Activated naive CD4-positive, alpha-beta T cell treated with anti-CD3 and anti-CD28 coated beads, Interleukin-2, amount 50 U/mL, for 72 hours (primary cell): ENCODE measurements around the gene KRT8. TPM values are rescaled to one million over a fixed set of nuclear protein-coding genes. Genes with fewer than 3 reads are reported as not detected.
"Not testable (repeated sequence)": the region's sequence is repeated elsewhere in the genome, so short reads cannot be mapped to it uniquely, and the experiment has no call there.

Experiments
- ATAC-seq, 2 donors: fragments of 150-1000 bp; cut with Tn5 transposase; 2 replicates each; pipeline ENCODE4 v1.10.0; 2021; ENCODE audit warnings: mild to moderate bottlenecking in 2 of 2, moderate library complexity in 2 of 2
- DNase-seq, 2 donors: peaks; one replicate each; pipeline ENCODE4 v3.0.0; 2021 to 2022; ENCODE audit warnings: low spot score in 2 of 2
- H3K27ac Mint-ChIP-seq, 2 donors: one replicate each; pipeline ENCODE4 v1.8.0; 2022; ENCODE audit warnings: mild to moderate bottlenecking in 2 of 2, mixed read lengths in 2 of 2
- H3K36me3 Mint-ChIP-seq, 2 donors: one replicate each; pipeline ENCODE4 v1.8.0; 2022; ENCODE audit warnings: mixed read lengths in 2 of 2
- H3K9me3 Mint-ChIP-seq, 2 donors: one replicate each; pipeline ENCODE4 v1.8.0; 2022; ENCODE audit warnings: mixed read lengths in 2 of 2
- total RNA-seq, 2 donors: library from RNA; stranded (reverse); gene quantifications; one replicate each; pipeline ENCODE4 v1.2.3, GENCODE V29; 2022

Gene KRT8
- total RNA-seq, 2 donors from 2014 or later: 0.34 to 0.66 TPM

GRCh38 chr12:52895726-52896189 lies 9.1 kb downstream of the KRT8 start:
- H3K36me3 Mint-ChIP-seq: no peaks in the 10 kb centered on the region
- ATAC-seq (no peak), DNase-seq (no peak)
- H3K9me3 Mint-ChIP-seq: no peaks in the 10 kb centered on the region
- H3K27ac Mint-ChIP-seq: no peak overlapping the region

DNA sequence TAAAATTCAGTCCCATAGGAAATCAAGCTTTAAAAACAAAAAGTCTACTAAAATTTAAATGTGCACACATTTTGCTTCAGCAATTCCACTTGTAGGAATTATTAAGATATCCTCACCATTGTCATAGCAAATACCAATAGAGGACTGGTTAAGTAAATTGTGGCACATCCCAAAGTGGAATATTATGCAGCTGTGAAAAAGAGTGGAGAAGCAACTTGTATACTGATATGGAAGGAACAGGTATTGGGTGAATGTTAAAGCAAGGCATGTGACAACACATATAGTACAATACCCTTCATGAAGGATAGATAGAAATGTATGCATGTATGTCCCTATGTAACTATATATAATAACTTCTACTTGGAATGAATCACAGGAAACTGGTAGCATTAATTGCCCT lies 11.9 kb downstream of the KRT8 start:
- Mint-ChIP-seq H3K9me3 (no peaks in the 10 kb centered on the region), H3K36me3 (no peaks in the 10 kb centered on the region), H3K27ac (no peak overlapping the region)
- ATAC-seq (no peak), DNase-seq (no peak)

DNA sequence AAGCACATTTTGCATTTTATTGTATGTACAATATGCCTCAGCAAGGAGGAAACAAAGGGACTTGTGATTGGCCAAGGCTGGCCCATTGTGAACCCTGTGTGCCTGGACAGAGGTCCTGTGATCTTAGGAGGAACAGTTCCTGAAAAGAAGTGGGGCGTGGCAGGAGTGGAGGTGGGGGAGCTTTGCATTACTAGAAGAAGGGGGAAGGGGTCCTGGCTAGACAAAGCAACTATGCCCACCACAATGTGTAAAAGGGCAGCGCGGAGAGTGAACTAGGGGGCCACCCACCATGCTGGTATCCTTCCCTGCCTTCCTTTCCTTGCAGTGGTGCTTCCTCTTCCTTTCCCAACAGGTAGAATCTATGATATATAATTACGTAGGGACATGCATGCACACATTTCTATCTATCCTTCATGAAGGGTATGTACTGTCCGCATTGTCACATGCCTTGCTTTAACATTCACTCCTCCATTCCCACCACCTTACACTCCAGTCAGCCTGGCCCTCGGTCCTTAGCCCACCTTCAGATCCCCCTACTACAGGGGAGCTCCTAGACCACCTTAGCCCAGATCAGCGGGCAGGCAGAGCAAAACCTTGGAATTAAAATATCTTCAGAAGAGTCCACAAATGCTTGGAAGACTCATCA lies 12.5 kb downstream of the KRT8 start:
- Mint-ChIP-seq H3K9me3 (no peaks in the 10 kb centered on the region), H3K36me3 (no peaks in the 10 kb centered on the region), H3K27ac (no peak overlapping the region)
- no peak for ATAC-seq
- DNase-seq: no peak

- ATAC-seq: no peak
- H3K36me3 Mint-ChIP-seq: no peaks in the 10 kb centered on the region
- H3K27ac Mint-ChIP-seq: no peak overlapping the region
- no peak for DNase-seq
- H3K9me3 Mint-ChIP-seq: no peaks in the 10 kb centered on the region
Observed at GRCh38 chr12:52891044-52891443, 13.8 kb downstream of the KRT8 start.

DNA sequence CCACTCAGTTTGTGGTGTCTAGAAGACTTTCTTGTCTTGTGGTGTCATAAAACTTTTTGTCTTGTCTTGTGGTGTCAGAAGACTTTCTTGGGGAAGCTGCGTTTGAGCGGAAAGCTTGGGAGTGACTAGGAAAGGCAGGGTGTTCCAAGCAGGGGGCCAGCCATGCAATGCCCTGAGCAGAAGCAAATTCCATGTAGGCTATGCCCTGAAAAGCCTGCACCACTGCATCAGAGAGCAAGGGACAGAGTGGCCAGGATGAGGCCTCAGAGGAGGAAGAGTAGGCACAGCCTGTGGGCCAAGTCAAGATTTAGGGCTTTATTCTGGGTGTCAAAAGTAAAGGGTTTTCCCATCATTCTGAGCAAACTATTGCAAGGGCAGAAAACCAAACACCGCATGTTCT lies 14.5 kb downstream of the KRT8 start:
- no peak for DNase-seq
- no peak overlapping the region for H3K27ac Mint-ChIP-seq
- no peak for ATAC-seq
- H3K36me3 Mint-ChIP-seq: no peaks in the 10 kb centered on the region
- no peaks in the 10 kb centered on the region for H3K9me3 Mint-ChIP-seq

- DNase-seq (peak in 1 of 2 donors; percentile 91), ATAC-seq (peak; percentile 82 to 91)
- Mint-ChIP-seq H3K9me3 (no peaks in the 10 kb centered on the region), H3K27ac (no peak overlapping the region), H3K36me3 (no peaks in the 10 kb centered on the region)
Observed at GRCh38 chr12:52884526-52885293, 20.2 kb downstream of the KRT8 start.

DNA sequence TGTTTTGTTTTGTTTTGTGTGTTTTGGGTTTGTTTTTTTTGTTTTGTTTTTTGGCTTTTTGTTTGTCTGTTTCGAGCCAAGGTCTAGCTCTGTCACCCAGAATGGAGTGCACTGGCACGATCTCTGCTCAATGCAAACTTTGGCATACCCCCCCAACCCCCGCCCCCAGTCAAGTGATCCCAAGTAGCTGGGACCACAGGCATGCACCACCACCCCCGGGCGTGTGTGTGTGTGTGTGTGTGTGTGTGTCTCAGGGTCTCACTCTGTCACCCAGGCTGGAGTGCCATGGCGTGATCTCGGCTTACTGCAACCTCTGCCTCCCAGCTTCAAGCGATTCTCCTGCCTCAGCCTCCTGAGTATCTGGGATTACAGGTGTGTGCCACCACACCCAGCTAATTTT lies 24.4 kb downstream of the KRT8 start:
- not testable (repeated sequence) for ATAC-seq

DNA sequence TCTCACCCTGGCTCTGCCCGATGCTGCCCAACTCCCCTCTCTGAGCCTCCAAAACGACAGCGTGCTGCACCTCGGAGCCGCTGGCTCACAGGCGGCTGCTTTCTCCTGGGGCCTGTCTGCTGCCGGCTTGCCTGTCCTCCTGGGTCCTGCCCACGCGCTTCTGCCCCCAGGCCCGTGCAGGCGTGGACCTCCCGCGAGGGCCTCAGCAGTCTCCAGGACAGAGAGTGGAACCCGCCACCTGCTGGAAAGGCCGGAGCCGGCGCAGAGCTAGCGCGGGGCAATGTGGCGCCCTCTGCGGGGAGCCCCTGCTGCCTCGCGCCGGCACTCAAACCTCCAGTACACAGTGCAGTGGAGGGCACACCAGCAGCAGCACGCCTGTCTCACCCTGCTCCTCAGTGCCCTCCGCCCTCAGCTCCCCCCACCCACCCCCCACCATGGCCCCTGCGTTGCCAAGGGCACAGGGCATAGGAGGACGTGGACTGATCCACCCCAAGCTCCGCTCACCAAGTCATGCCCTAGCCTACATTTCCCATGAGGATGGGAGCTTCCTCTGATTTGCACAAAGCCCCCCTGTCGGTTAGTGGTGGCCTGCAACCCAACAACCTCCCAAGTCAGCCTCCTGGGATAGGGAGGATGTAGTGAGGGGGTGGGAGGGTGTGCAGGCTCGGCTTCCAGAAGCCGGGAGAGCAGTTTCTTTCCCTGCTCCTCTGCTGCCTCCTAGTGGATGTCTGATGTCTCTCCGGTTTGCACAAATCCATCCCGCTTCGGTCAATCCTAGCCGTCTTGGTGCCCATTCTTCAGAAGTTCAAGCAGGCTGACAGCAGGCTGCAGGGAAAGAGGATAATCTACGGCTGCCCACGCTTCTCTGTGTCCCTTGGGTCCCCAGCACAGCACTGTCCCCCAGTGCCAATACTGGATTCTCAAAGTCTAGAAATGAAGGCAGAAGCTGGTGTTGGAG lies 25.2 kb downstream of the KRT8 start:
- H3K27ac Mint-ChIP-seq: no peak overlapping the region
- no peaks in the 10 kb centered on the region for H3K9me3 Mint-ChIP-seq
- no peaks in the 10 kb centered on the region for H3K36me3 Mint-ChIP-seq
- peak; percentile 90 to 97 for ATAC-seq
- DNase-seq: peak; percentile 64 to 82

More for the DNA sequence above, 24.4 kb downstream of the KRT8 start:
- H3K27ac Mint-ChIP-seq, DNase-seq, H3K36me3 Mint-ChIP-seq, H3K9me3 Mint-ChIP-seq: not testable (repeated sequence)

DNA sequence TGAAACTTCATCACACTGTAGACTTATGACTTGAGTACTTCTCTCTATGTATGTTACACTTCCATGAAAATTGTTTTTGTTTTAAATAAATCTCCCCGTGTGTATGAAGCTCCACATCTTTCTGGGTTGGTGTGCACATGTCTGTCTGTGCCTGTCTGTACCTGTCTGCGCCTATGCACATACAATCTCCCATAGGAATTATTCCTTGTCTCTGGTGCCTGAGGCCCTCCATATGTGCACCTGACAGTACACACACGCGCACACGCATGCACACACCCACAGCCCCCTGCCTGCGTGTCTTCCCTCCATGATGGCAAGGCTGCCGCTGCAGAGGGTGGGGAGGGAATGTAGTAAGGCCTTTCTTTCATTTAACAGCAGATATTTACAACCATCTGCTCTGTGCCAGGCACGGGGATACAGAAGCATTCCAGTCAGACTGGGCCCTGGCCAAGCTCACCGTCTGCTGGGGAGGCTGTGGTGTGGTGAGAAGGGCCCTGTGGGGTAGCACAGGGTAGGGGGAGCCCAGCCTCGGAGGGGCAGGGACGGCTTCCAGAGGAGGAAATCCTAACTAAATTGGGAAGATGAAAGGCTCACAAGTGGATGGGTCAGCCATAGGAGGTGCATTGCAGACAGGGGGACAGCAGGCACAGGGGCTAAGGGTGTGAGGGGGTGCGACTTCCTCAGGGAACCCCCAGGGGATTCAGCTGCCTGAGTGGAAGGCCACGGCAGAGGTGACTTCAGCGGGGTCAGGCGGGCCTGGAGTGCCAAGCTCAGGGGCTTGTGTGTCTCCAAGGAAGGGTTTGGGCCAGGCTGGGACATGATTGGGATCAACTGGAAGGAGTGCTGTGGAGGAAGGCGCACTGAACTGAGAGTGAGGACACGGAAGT lies 26.1 kb downstream of the KRT8 start:
- ATAC-seq: no peak
- DNase-seq: no peak
- H3K9me3 Mint-ChIP-seq: no peaks in the 10 kb centered on the region

DNA sequence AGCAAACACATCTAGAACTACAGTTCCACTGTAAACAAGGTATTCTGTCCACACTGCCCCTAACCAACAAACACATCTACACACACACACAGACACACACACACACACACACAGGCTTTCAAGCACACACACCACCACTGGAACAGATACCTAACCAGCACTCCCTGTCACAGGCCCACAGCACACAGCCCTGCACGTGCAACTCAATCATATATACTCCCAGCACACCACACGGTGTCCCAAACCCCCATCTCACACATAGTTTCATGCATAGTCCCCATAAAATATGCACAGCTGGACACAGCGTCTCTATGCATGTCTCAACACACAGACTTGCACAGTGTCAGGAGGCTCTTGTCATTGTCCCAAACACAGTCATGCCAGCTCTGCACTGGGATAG lies 27.6 kb downstream of the KRT8 start:
- no peak for ATAC-seq

More for the DNA sequence above, 26.1 kb downstream of the KRT8 start:
- Mint-ChIP-seq H3K36me3 (no peaks in the 10 kb centered on the region), H3K27ac (no peak overlapping the region)

GRCh38 chr12:52876372-52876771 lies 28.5 kb downstream of the KRT8 start:
- ATAC-seq (no peak), DNase-seq (no peak)
- Mint-ChIP-seq H3K36me3 (no peaks in the 10 kb centered on the region), H3K9me3 (no peaks in the 10 kb centered on the region), H3K27ac (no peak overlapping the region)

More for the DNA sequence above, 27.6 kb downstream of the KRT8 start:
- H3K9me3 Mint-ChIP-seq: no peaks in the 10 kb centered on the region
- no peaks in the 10 kb centered on the region for H3K36me3 Mint-ChIP-seq
- H3K27ac Mint-ChIP-seq: no peak overlapping the region
- DNase-seq: no peak

GRCh38 chr12:52874573-52875435 lies 30.1 kb downstream of the KRT8 start:
- ATAC-seq: no peak
- Mint-ChIP-seq H3K27ac (peak overlapping the region in 1 of 2 donors; percentile 31), H3K36me3 (no peaks in the 10 kb centered on the region), H3K9me3 (no peaks in the 10 kb centered on the region)
- no peak for DNase-seq

- ATAC-seq (peak; percentile 76 to 92), DNase-seq (peak in 1 of 2 donors; percentile 67)
- H3K27ac Mint-ChIP-seq: peak overlapping the region; percentile 6 to 50
- H3K36me3 Mint-ChIP-seq: no peaks in the 10 kb centered on the region
- no peaks in the 10 kb centered on the region for H3K9me3 Mint-ChIP-seq
Observed at GRCh38 chr12:52873832-52874572, 30.9 kb downstream of the KRT8 start.

GRCh38 chr12:52873513-52873831 lies 31.4 kb downstream of the KRT8 start:
- peak overlapping the region; percentile 6 to 50 for H3K27ac Mint-ChIP-seq

More at GRCh38 chr12:52873513-52873831, 31.4 kb downstream of the KRT8 start:
- Mint-ChIP-seq H3K36me3 (no peaks in the 10 kb centered on the region), H3K9me3 (no peaks in the 10 kb centered on the region)
- DNase-seq (no peak), ATAC-seq (no peak)
